Activated CD8-positive, alpha-beta memory T cell treated with anti-CD3 and anti-CD28 coated beads for 36 hours (primary cell): ENCODE measurements around the gene ZNF618. TPM values are rescaled to one million over a fixed set of nuclear protein-coding genes. Genes with fewer than 3 reads are reported as not detected.

Experiments
- CTCF ChIA-PET: fragments of 350-600 bp; sonication (Branson Sonifier 250); formaldehyde crosslinking; loops from one replicate; lab custom pipeline; 2021; ENCODE audit warnings: antibody characterized with exemption; lab: Charles Lee
- POLR2A ChIA-PET: fragments of 350-600 bp; sonication (Branson Sonifier 250); formaldehyde crosslinking; loops from one replicate; lab custom pipeline; 2021; ENCODE audit warnings: antibody characterized with exemption; lab: Charles Lee
- total RNA-seq, 2 experiments: library from RNA; stranded (reverse); gene quantifications; one replicate each; pipeline ENCODE4 v1.2.3, GENCODE V29; 2021

The ZNF618 gene
- total RNA-seq, 2 experiments from 2014 or later: 0.36 TPM

- ChIA-PET POLR2A (no interaction called here), CTCF (no interaction called here)
Observed at GRCh38 chr9:113949571-113950078, 73.5 kb downstream of the ZNF618 start.

GRCh38 chr9:113950195-113951031 lies 74.3 kb downstream of the ZNF618 start:
- ChIA-PET POLR2A (no interaction called here), CTCF (no interaction called here)

DNA sequence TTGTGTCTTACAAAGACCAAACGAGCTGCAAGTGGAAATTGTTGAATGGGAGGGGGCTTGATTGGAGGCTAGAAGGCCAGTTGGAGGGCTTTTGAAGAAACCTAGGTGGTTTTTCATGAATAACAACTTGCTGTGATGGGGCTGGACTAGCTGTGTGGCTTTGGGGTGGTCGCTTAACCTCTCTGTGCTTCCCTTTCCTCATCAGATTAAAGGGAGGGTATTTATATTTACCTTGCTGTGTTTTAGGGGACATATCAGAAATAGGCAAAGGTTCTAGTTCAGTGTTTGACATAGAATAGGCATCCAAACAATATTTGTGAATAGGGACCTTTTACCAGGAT lies 74.9 kb downstream of the ZNF618 start:
- CTCF ChIA-PET: no interaction called here
- POLR2A ChIA-PET: no interaction called here

DNA sequence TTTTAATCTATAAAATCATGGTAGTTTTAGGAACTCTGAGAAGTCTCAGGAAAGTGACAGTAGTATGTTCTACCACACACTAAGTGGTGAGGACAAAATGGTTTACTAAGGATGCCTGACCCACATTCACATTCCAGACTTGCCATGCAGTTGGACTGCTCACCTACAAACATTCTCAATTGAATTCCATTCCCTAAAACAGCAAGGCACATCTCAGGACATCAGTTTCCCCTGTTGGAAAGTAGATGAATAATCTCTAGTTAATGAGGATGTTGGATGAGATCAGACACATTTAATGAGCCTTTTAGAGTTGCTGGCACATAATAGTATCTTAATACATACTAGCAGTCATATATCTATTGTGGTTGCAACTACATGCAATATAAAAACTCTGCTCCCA lies 76.6 kb downstream of the ZNF618 start:
- ChIA-PET CTCF (no interaction called here), POLR2A (no interaction called here)

DNA sequence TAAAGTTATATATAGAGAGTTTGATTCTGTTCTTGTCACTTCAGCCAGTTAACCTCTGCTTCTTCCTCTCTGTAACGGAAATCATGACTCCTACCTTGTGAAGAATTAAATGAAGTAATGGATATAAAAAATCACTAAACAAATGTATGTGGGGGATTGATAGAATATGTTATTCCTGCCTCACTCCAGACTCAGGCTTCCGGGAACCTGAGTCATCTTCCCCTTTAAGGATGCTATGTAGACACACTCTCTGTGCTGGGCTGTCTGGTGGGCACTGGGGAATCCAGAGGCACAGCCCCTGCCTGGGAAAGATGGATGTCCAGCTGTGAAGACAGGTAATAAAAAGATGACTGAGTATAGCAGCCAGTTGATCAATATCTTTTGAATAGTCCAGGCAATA lies 77.4 kb downstream of the ZNF618 start:
- CTCF ChIA-PET: no interaction called here
- POLR2A ChIA-PET: no interaction called here

DNA sequence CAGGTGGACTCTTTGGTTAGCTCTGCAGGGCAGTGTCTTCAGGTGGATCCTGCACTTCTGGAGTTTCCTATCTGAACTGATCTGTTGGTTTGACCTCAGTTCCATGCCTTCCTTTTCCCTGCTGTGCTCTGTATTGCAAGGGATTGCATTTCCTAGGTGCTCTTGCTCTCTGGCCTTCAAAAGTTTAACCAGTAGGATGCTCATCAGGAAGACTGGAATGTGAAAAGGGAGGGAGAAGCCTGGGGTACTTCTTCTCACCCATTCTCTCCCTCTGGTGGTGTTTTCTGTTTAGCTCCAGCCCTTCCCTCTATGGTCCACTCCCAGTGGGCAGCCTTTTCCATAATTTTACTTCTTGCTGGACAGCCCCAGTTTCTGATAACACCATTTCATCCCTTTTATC lies 78.5 kb downstream of the ZNF618 start:
- CTCF ChIA-PET: no interaction called here

DNA sequence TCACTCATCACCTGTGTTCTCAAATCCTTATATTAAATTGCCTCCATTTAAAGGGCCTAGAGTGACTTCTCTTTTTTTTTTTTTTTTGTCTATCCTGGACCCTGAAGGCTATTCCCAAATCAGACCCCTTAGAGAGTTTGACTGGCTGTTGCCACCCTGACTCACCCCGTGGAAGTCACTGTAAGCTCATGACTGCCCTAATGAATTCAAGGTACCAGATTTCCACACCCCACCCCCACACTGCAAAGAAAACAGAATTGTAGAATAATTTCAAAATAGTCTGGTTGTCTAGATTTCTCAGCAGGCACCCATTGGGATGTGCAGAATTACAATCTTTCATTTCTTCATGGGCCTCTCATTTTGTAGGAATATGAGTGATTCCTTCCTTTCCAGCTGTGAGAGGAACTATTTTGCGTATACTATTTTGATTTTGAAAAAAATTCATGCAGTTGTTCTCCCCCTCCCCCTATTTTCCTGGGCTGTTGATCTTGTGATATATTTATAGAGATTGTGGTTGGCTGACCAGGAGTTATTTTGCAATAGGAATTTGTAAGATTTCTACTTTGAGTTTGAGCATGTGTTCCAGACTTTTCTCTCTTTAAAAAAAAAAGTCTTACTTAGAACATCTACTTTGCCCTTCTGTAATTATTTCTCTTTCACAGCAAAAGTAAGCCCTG lies 79.1 kb downstream of the ZNF618 start:
- POLR2A ChIA-PET: no interaction called here
- CTCF ChIA-PET: interaction anchor here (0.7 to 1.1 kb wide), 2 partner anchors 11 to 54 kb away, joined by 3 read pairs; no protein-coding TSS in a partner anchor

More for the DNA sequence above, 78.5 kb downstream of the ZNF618 start:
- POLR2A ChIA-PET: no interaction called here

DNA sequence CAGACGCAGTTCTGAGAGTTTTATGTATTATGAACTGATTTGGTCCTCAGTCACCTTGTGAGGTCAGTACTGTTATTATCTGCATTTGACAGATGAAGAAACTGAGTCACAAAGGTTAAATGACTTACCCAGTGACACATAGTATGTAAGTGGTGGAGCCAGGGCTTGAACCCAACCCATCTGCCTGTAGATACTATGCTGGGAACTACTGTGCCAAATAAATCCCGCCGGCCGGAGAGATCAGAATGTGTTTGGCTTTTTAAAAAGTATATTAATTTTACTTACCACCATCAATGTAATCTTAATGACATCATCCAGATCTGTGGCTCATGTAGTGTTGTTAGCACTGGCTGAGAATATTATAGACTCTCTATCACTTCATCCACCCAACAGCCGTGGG lies 80.8 kb downstream of the ZNF618 start:
- ChIA-PET CTCF (interaction anchor here (0.7 kb wide), 1 partner anchor 251 kb away, joined by 3 read pairs; no protein-coding TSS in a partner anchor), POLR2A (no interaction called here)

GRCh38 chr9:113957351-113957750 lies 81.2 kb downstream of the ZNF618 start:
- ChIA-PET POLR2A (no interaction called here), CTCF (no interaction called here)

GRCh38 chr9:113957821-113958341 lies 81.8 kb downstream of the ZNF618 start:
- POLR2A ChIA-PET: no interaction called here
- CTCF ChIA-PET: no interaction called here

DNA sequence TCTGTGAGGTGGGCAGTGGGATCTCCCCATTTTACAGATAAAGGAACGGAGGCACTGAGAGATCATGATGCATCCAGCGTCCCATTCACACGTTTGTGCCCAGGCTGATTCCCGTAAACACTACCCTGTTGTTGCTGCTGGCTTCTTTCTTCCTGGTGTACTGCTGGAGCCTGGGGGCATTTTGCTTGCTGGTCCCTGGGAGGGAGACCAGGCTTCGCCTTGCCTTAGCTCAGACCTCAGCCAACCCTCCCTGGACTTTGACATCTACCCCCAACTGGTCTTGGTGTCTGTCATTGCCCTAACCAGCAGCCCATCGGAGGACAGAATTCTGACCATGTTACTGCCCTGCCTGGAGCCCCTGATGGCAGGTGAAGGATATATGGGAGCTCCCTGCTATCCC lies 82.4 kb downstream of the ZNF618 start:
- CTCF ChIA-PET: no interaction called here
- POLR2A ChIA-PET: no interaction called here

GRCh38 chr9:113960768-113961167 lies 84.7 kb downstream of the ZNF618 start:
- POLR2A ChIA-PET: no interaction called here
- CTCF ChIA-PET: no interaction called here

DNA sequence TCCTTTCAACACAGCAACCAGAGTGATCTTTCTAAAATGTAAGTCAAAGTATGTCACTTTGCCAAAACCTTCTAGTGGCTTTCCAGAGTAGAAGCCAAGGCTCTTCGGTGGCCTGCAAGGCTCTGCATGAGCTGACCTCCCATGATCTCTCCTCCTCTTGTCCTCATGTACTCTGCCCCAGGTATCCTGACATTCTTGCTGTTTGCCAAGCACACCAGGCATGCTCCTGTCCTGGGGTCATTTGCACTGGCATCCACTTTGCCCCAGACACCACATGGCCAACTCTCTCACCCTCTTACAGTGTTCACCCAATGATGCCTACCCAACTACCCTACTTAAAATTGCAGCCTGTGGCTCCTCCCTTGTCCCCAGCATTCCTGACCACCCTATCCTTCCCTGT lies 86.3 kb downstream of the ZNF618 start:
- ChIA-PET CTCF (no interaction called here), POLR2A (no interaction called here)

DNA sequence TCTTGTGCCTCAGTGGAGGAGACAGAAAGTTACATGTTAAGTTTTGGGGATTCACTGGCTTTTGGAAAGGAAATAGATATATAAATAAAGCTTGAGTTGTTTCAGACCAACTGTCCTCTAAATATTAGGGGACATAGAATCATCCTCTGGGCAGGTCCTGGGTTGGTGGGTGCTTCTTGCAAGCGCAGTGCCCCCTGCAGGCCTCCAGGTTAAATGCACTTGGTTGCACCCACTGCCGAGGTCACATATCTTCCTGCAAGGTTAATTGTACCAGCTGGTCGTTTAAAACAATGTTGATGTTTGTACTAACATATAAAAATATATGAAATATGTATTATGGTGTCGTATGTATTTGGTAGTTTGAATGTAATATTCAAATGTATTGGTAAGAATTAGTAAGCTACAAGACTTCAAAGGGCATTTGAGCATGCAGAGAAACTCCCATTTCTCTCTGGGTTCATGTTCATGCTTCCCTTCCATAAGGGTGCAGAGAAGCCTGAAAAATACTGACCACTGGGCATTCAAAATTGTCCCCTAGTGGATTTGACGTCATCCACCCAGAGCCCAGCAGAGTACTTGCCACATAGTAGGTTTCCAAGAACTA lies 87.0 kb downstream of the ZNF618 start:
- POLR2A ChIA-PET: no interaction called here
- CTCF ChIA-PET: no interaction called here

DNA sequence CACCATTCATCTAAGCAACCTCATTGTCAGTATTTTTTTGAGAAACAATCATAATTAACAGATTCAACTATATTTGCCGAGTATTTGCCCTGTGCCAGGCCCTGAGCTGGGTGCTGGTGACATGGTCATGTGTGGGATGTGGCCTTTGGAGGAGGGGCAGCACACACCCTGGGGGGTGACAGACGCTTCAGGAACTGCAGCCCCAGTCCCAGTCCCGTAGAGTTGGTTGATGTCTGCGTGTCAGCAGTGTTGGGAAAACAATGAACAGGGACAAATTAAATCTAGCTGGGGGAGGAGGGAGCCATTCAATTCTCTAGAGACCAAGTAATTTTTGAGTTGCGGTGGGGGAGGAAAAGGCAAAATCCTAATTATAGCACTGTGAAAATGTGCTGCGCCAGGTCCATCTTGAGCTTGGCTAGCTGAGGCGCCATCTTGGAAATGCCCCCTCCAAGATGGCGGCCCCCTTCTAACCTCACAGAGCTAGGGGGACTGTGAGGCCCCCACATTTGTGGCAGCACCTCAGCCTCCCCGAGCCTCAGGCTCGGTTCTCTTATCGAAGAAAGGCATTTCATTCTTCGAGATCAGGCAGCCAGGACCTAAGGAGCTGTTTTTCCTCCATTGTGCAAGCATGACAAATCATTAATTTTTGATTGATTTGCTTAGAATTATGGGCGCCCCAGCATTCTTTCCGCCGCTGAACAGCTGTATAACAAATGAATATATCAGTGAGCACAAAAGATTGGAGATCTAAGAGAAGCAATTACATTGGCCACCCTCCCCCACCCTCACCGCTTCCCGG lies 87.8 kb downstream of the ZNF618 start:
- POLR2A ChIA-PET: no interaction called here
- CTCF ChIA-PET: interaction anchor here (0.8 kb wide), 1 partner anchor 87 kb away, joined by 3 read pairs; no protein-coding TSS in a partner anchor

GRCh38 chr9:113964495-113965170 lies 88.5 kb downstream of the ZNF618 start:
- ChIA-PET CTCF (no interaction called here), POLR2A (no interaction called here)

- POLR2A ChIA-PET: no interaction called here
Observed at GRCh38 chr9:113966394-113966793, 90.3 kb downstream of the ZNF618 start.

DNA sequence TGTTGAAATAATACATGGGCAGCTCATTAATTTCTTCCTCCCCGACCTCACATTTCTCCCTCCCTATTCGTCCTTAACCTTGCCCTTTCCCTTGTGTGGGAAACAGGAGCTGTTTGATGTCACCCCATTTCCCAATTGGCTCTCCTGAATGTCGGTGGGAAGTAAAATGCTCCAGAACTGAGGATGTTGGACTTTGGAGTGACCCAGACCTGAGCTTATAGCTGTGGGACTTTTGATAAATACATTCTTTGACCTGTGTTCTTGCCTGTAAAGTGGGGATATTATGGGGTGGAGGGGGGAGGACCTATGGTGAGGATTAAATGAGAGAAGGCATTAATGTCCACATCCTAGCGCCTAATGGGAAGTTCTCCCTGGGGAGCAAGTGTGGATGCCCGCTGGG lies 91.3 kb downstream of the ZNF618 start:
- CTCF ChIA-PET: no interaction called here
- POLR2A ChIA-PET: no interaction called here

More at GRCh38 chr9:113966394-113966793, 90.3 kb downstream of the ZNF618 start:
- CTCF ChIA-PET: interaction anchor here (0.6 kb wide), 1 partner anchor 10 kb away, joined by 3 read pairs; no protein-coding TSS in a partner anchor

DNA sequence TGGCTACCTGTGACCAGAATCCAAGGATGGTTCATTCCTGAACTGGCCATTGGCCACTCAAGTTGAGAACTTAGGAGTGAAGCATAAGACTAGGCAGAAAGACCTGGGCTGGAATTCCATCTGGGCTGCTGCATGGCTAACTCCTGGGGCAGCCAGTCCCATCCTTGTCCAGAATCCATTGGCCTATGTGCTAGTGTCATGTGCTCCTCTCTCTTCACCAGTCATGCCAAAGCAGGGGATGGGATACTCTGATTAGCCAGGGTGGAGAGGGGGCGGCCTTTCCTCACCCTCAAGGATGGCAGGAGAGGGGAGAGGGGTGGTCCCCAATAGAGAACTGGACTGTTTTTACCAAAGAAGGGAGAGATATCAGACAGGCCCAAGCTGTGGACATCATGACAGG lies 93.2 kb downstream of the ZNF618 start:
- POLR2A ChIA-PET: no interaction called here
- CTCF ChIA-PET: no interaction called here
